GM19025 (cell line): ENCODE results near the gene BABAM2.

Experiments used
- ATAC-seq: cut with Tn5 transposase; IDR thresholded peaks from one replicate; pipeline ENCODE4 v1.9.1; 2021; ENCODE audit warnings: mild to moderate bottlenecking, low read depth, moderate library complexity; ENCODE audit not compliant: unreplicated experiment

Gene BABAM2

GRCh38 chr2:28175028-28175427 is 284.5 kb downstream of the BABAM2 start:
- no peak for ATAC-seq

GRCh38 chr2:28178946-28179345 is 288.4 kb downstream of the BABAM2 start:
- ATAC-seq = no peak

- ATAC-seq = no peak
Measured at GRCh38 chr2:28181801-28182200, 291.3 kb downstream of the BABAM2 start.

- no peak for ATAC-seq
Measured at GRCh38 chr2:28182348-28182747, 291.8 kb downstream of the BABAM2 start.

GRCh38 chr2:28185153-28185552 is 294.6 kb downstream of the BABAM2 start:
- no peak for ATAC-seq

GRCh38 chr2:28185891-28186290 is 295.4 kb downstream of the BABAM2 start:
- ATAC-seq = no peak

- no peak for ATAC-seq
Measured at GRCh38 chr2:28187186-28187585, 296.7 kb downstream of the BABAM2 start.

GRCh38 chr2:28188436-28188835 is 297.9 kb downstream of the BABAM2 start:
- no peak for ATAC-seq

GRCh38 chr2:28193630-28194403 is 303.3 kb downstream of the BABAM2 start:
- no peak for ATAC-seq

GRCh38 chr2:28199995-28200679 is 309.6 kb downstream of the BABAM2 start:
- ATAC-seq = no peak

- ATAC-seq = no peak
Measured at GRCh38 chr2:28201671-28202180, 311.2 kb downstream of the BABAM2 start.

GRCh38 chr2:28202719-28203118 is 312.2 kb downstream of the BABAM2 start:
- ATAC-seq = no peak

GRCh38 chr2:28206762-28207161 is 316.2 kb downstream of the BABAM2 start:
- ATAC-seq = no peak

GRCh38 chr2:28209261-28209691 is 318.7 kb downstream of the BABAM2 start:
- ATAC-seq = no peak

- no peak for ATAC-seq
Measured at GRCh38 chr2:28209864-28210263, 319.3 kb downstream of the BABAM2 start.

GRCh38 chr2:28210535-28210934 is 320.0 kb downstream of the BABAM2 start:
- ATAC-seq = no peak

- ATAC-seq = no peak
Measured at GRCh38 chr2:28216331-28216730, 325.8 kb downstream of the BABAM2 start.

- ATAC-seq = no peak
Measured at GRCh38 chr2:28217042-28217740, 326.7 kb downstream of the BABAM2 start.

GRCh38 chr2:28219138-28219537 is 328.6 kb downstream of the BABAM2 start:
- ATAC-seq = no peak

- no peak for ATAC-seq
Measured at GRCh38 chr2:28219758-28220368, 329.3 kb downstream of the BABAM2 start.
